SU-DHL-6 (cell line): ENCODE results near the gene MBNL1.

Experiments
- H2AFZ ChIP-seq: fragments of 200-600 bp; sonication (generic); 2 replicates; pipeline ENCODE4 v1.6.1; 2014; ENCODE audit warnings: low read depth, mild to moderate bottlenecking, moderate library complexity, mixed read lengths, antibody characterized with exemption, low read length; ENCODE audit not compliant: severe bottlenecking
- H3F3A ChIP-seq: fragments of 200-600 bp; shearing (Covaris generic); 2 replicates; pipeline ENCODE4 v1.6.0; 2016; ENCODE audit warnings: antibody characterized with exemption, mild to moderate bottlenecking; ENCODE audit not compliant: insufficient read depth
- H3K27ac ChIP-seq: fragments of 200-600 bp; sonication (generic); 2 replicates; pipeline ENCODE4 v1.5.1; 2016; ENCODE audit warnings: low read depth, mild to moderate bottlenecking, low read length, moderate library complexity, mixed read lengths
- H3K27me3 ChIP-seq: fragments of 200-600 bp; sonication (generic), shearing (Covaris generic); 2 replicates; pipeline ENCODE4 v1.6.0; 2014; ENCODE audit warnings: mild to moderate bottlenecking, low read length
- H3K36me3 ChIP-seq: fragments of 200-600 bp; sonication (generic); 2 replicates; pipeline ENCODE4 v1.6.1; 2014; ENCODE audit warnings: mild to moderate bottlenecking, low read length, mixed read lengths
- H3K4me2 ChIP-seq: fragments of 300-600, 200-600 bp; shearing (Covaris generic), sonication (generic); 2 replicates; pipeline ENCODE4 v1.6.0; 2014; ENCODE audit warnings: low read length, low read depth, mild to moderate bottlenecking; ENCODE audit not compliant: poor library complexity, severe bottlenecking
- H3K4me3 ChIP-seq: fragments of 200-600 bp; sonication (generic); 2 replicates; pipeline ENCODE4 v1.5.1; 2014; ENCODE audit warnings: antibody characterized with exemption, low read length, mild to moderate bottlenecking, mixed read lengths; ENCODE audit not compliant: insufficient read depth, poor library complexity, severe bottlenecking
- H3K79me2 ChIP-seq: fragments of 200-600 bp; sonication (generic); 2 replicates; pipeline ENCODE4 v1.6.1; 2014; ENCODE audit warnings: mild to moderate bottlenecking, low read length, moderate library complexity; ENCODE audit not compliant: insufficient read depth
- H3K9ac ChIP-seq: fragments of 200-600 bp; sonication (generic); 2 replicates; pipeline ENCODE4 v1.7.0; 2014; ENCODE audit warnings: mild to moderate bottlenecking, low read length
- H3K9me2 ChIP-seq: fragments of 200-600 bp; sonication (generic); replicated peaks from 2 replicates; pipeline ENCODE4 v1.6.1; 2014; ENCODE audit warnings: low read length; ENCODE audit not compliant: insufficient read depth
- H3K9me3 ChIP-seq: fragments of 200-600 bp; sonication (generic); 2 replicates; pipeline ENCODE4 v1.6.1; 2014; ENCODE audit warnings: low read length, mixed read lengths; ENCODE audit not compliant: insufficient read depth
- H4K20me1 ChIP-seq: fragments of 200-600 bp; sonication (generic); 2 replicates; pipeline ENCODE4 v1.6.1; 2014; ENCODE audit warnings: low read depth, mild to moderate bottlenecking, antibody characterized with exemption, low read length, moderate library complexity, mixed read lengths
- CTCF ChIP-seq: fragments of 200-600 bp; sonication (generic); IDR thresholded peaks from one replicate; pipeline ENCODE4 v1.5.1; 2017; ENCODE audit warnings: antibody characterized with exemption, mild to moderate bottlenecking, low read length, moderate library complexity; ENCODE audit not compliant: insufficient read depth, poor library complexity, severe bottlenecking
- EZH2phosphoT487 ChIP-seq: fragments of 200-600 bp; sonication (generic), shearing (Covaris generic); conservative IDR thresholded peaks from 2 replicates; pipeline ENCODE4 v1.6.1; 2018; ENCODE audit warnings: mild to moderate bottlenecking, antibody characterized with exemption, low read length, moderate library complexity, mixed read lengths

MBNL1 gene

GRCh38 chr3:152377184-152377570 is 108.4 kb downstream of the MBNL1 start:
- Histone ChIP-seq H3K36me3 (peaks cover 4% of the 10 kb centered on the region; the same call in 1 of the 2 replicates), H3F3A (peaks cover 61% of the 10 kb centered on the region), H3K4me2 (peak overlapping the region; percentile 95), H3K9ac (peak overlapping the region; percentile 22; the same call in 1 of the 2 replicates), H4K20me1 (no peaks in the 10 kb centered on the region), H2AFZ (no peak overlapping the region), H3K9me2 (no peaks in the 10 kb centered on the region), H3K27ac (peak overlapping the region; percentile 97), H3K79me2 (peaks cover 99% of the 10 kb centered on the region), H3K27me3 (no peaks in the 10 kb centered on the region), H3K9me3 (no peaks in the 10 kb centered on the region), H3K4me3 (no peak overlapping the region)
- TF ChIP-seq EZH2phosphoT487 (no peak), CTCF (no peak)

GRCh38 chr3:152379415-152380042 is 110.8 kb downstream of the MBNL1 start:
- Histone ChIP-seq H3K36me3 (peaks cover 4% of the 10 kb centered on the region; the same call in 1 of the 2 replicates), H3F3A (peaks cover 56% of the 10 kb centered on the region), H3K4me2 (peak overlapping the region; percentile 95), H3K27ac (peak overlapping the region; percentile 97; the same call in 1 of the 2 replicates), H4K20me1 (no peaks in the 10 kb centered on the region), H3K4me3 (no peak overlapping the region), H3K79me2 (peaks cover 99% of the 10 kb centered on the region), H3K9ac (no peak overlapping the region), H3K9me2 (no peaks in the 10 kb centered on the region), H3K9me3 (no peaks in the 10 kb centered on the region), H3K27me3 (no peaks in the 10 kb centered on the region), H2AFZ (no peak overlapping the region)
- TF ChIP-seq EZH2phosphoT487 (no peak), CTCF (no peak)

- no peak overlapping the region for H3K9ac ChIP-seq
- no peaks in the 10 kb centered on the region for H4K20me1 ChIP-seq
- peaks cover 99% of the 10 kb centered on the region for H3K79me2 ChIP-seq
Measured at GRCh38 chr3:152380043-152380442, 111.3 kb downstream of the MBNL1 start.

More at GRCh38 chr3:152380043-152380442, 111.3 kb downstream of the MBNL1 start:
- Histone ChIP-seq H3K27ac (peak overlapping the region; percentile 48; the same call in 1 of the 2 replicates), H3K27me3 (no peaks in the 10 kb centered on the region), H3K4me3 (no peak overlapping the region), H2AFZ (no peak overlapping the region), H3K36me3 (peaks cover 4% of the 10 kb centered on the region; the same call in 1 of the 2 replicates), H3K9me2 (no peaks in the 10 kb centered on the region), H3K9me3 (no peaks in the 10 kb centered on the region), H3K4me2 (peak overlapping the region; percentile 95), H3F3A (peaks cover 57% of the 10 kb centered on the region)
- TF ChIP-seq CTCF (no peak), EZH2phosphoT487 (no peak)
